ENCODE data around the gene LRFN3.

The LRFN3 gene

DNA sequence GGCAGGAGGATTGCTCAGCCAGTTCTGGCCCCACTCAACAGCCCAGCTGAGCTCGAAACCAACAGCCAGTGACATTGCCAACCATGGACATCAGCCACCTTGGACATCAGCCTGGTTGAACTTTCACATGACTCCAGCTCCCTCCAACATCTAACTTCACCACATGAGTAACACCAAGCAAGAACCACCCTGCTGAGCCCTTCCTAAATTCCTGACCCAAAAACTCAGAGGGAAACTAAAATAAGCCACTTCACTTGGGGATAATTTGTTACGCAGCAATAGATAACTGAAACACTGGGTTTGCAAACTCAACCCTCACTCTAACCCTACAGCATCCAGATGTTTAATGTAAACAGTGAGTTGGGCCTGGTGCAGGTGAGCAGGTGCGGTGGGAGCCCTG lies 10.7 kb upstream of the LRFN3 start:
- Histone ChIP-seq H3K9me3 (ENCODE audit: control insufficient read depth, low read length) (no peaks in the 10 kb centered on the region), H3K27ac (ENCODE audit: insufficient read depth, low read depth, low read length, poor library complexity, severe bottlenecking) (no peak overlapping the region)

GRCh38 chr19:35928507-35928906 lies 7.7 kb upstream of the LRFN3 start:
- no peak overlapping the region for H3K4me3 ChIP-seq (ENCODE audit: insufficient read depth, low read depth, low read length)
- H3K27ac ChIP-seq (ENCODE audit: insufficient read depth, low read depth, low read length, poor library complexity, severe bottlenecking) = no peak overlapping the region
- WGBS, 2 experiments = 90 to 94% methylated on average over 5 of the region's 5 CpGs
- H3K36me3 ChIP-seq (ENCODE audit: control insufficient read depth, insufficient read depth, low read length) = no peaks in the 10 kb centered on the region
- no peaks in the 10 kb centered on the region for H3K27me3 ChIP-seq (ENCODE audit: control insufficient read depth, insufficient read depth, low read length, poor library complexity, severe bottlenecking)
- no peaks in the 10 kb centered on the region for H3K9me3 ChIP-seq (ENCODE audit: control insufficient read depth, low read length)
- H3K4me1 ChIP-seq (ENCODE audit: control insufficient read depth, insufficient read depth, low read length) = peaks cover 6% of the 10 kb centered on the region

More for the DNA sequence above, 10.7 kb upstream of the LRFN3 start:
- Histone ChIP-seq H3K4me1 (ENCODE audit: control insufficient read depth, insufficient read depth, low read length) (no peaks in the 10 kb centered on the region), H3K4me3 (ENCODE audit: insufficient read depth, low read depth, low read length) (no peak overlapping the region), H3K36me3 (ENCODE audit: control insufficient read depth, insufficient read depth, low read length) (no peaks in the 10 kb centered on the region), H3K27me3 (ENCODE audit: control insufficient read depth, insufficient read depth, low read length, poor library complexity, severe bottlenecking) (no peaks in the 10 kb centered on the region)
- WGBS, 2 experiments = 91 to 97% methylated on average over 3 of the region's 3 CpGs

DNA sequence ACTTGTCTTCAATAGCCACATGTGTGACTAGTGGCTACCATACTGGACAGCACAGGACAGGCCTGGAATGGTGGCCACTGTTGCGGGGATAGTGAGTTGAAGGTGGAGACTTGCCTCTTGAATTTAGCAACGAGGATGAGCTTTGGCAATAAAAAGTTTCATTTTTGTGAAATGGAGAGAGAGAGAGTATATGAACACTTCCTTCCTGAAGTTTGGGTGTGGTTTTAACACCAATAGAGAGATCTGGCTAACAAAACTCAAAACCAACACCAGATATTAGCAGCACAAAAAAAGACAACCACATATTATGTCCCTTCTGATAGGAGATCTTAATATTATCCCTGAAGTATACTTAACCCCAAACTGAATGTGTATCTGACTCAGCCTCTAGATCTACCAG lies 6.3 kb upstream of the LRFN3 start:
- no peaks in the 10 kb centered on the region for H3K27me3 ChIP-seq (ENCODE audit: control insufficient read depth, insufficient read depth, low read length, poor library complexity, severe bottlenecking)
- no peaks in the 10 kb centered on the region for H3K9me3 ChIP-seq (ENCODE audit: control insufficient read depth, low read length)
- WGBS, 2 experiments = 97 to 98% methylated on average over 2 of the region's 2 CpGs
- H3K4me1 ChIP-seq (ENCODE audit: control insufficient read depth, insufficient read depth, low read length) = peaks cover 6% of the 10 kb centered on the region
- H3K27ac ChIP-seq (ENCODE audit: insufficient read depth, low read depth, low read length, poor library complexity, severe bottlenecking) = no peak overlapping the region
- no peaks in the 10 kb centered on the region for H3K36me3 ChIP-seq (ENCODE audit: control insufficient read depth, insufficient read depth, low read length)
- H3K4me3 ChIP-seq (ENCODE audit: insufficient read depth, low read depth, low read length) = no peak overlapping the region

DNA sequence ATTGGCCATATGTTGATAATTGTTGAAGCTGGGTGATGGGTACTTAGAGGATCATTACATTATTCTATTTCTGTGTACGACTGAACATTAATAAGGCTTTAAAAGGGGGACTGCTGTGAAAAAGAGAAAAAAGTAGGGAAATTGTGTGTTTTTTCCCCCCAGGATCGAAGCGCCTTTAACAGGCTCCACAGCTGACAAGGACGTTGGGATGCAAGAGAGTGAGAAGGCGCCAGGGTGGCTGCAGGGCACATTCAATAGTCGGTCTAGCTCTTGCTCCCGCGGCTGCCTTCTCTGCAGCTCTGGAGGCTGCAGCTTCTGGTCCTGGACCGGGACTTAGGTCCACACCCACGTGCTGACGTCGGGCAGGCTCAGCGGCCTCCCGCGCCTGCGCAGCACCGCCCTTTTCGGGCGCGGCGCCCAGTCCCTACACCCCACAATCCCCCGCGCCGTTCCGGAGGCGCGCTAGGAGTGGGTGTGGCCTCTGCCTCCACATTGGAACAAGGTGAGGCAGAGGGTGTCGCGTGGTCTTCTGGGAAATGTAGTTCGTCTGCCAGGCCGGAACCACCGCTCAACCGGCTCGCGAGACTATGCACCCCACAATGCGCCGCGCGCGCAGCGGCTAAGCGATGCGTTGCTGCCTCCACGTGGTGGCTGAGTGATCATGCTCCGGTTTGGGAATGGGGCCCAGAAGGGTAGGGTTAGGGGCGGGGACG lies 4.9 kb upstream of the LRFN3 start:
- Histone ChIP-seq H3K27ac (ENCODE audit: insufficient read depth, low read depth, low read length, poor library complexity, severe bottlenecking) (no peak overlapping the region), H3K9me3 (ENCODE audit: control insufficient read depth, low read length) (no peaks in the 10 kb centered on the region), H3K4me3 (ENCODE audit: insufficient read depth, low read depth, low read length) (peak overlapping the region; percentile 20), H3K4me1 (ENCODE audit: control insufficient read depth, insufficient read depth, low read length) (peaks cover 6% of the 10 kb centered on the region), H3K27me3 (ENCODE audit: control insufficient read depth, insufficient read depth, low read length, poor library complexity, severe bottlenecking) (no peaks in the 10 kb centered on the region), H3K36me3 (ENCODE audit: control insufficient read depth, insufficient read depth, low read length) (no peaks in the 10 kb centered on the region)
- 2% methylated on average over 47 of the region's 47 CpGs for WGBS, 2 experiments

DNA sequence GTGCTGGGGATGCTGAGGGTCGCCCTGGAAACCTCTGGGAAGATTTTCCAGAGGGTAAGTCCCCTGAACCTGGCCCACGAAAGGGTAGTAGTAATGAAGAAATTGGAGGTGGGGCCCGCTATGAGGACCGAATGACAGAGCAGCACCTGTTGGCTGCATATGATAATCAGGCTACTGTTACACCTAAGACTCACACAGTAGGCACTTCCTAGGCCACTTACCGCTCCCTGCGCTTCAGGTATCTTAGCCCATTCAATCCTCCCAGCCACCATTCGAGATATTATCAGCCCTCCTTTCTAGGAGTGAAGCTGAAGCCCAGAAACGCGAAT lies 4.3 kb upstream of the LRFN3 start:
- WGBS, 2 experiments = 8% methylated on average over 9 of the region's 9 CpGs
- Histone ChIP-seq H3K4me3 (ENCODE audit: insufficient read depth, low read depth, low read length) (peak overlapping the region; percentile 1), H3K9me3 (ENCODE audit: control insufficient read depth, low read length) (no peaks in the 10 kb centered on the region), H3K27ac (ENCODE audit: insufficient read depth, low read depth, low read length, poor library complexity, severe bottlenecking) (no peak overlapping the region), H3K4me1 (ENCODE audit: control insufficient read depth, insufficient read depth, low read length) (peaks cover 6% of the 10 kb centered on the region), H3K27me3 (ENCODE audit: control insufficient read depth, insufficient read depth, low read length, poor library complexity, severe bottlenecking) (no peaks in the 10 kb centered on the region), H3K36me3 (ENCODE audit: control insufficient read depth, insufficient read depth, low read length) (no peaks in the 10 kb centered on the region)

DNA sequence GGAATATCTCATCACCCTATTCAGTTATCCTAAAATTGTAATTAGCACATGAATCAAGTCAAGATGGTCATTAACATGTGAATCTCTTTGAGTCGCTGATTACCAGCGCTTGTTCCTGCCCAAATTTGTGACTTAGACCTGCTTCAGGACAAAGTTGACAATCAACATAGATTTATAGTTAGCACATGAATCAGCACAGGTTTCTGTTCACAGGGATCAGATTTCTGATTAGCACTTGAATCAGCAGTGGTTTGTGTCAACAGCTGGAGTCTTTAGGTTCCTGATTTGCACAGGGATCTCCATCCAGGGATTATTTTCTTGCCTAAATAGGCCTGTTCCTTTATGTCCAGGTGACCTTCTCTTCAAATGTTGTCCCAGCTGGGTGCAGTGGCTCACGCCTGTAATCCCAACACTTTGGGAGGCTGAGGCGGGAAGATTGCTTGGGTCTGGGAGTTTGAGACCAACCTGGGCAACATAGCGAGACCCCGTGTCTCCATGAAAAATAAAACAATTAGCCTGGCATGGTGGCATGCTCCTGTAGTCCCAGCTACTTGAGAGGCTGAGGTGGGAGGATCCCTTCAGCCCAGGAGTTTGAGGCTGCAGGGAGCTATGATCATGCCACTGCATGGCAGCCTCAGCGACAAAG lies 3.8 kb upstream of the LRFN3 start:
- Histone ChIP-seq H3K27me3 (ENCODE audit: control insufficient read depth, insufficient read depth, low read length, poor library complexity, severe bottlenecking) (no peaks in the 10 kb centered on the region), H3K4me1 (ENCODE audit: control insufficient read depth, insufficient read depth, low read length) (peaks cover 6% of the 10 kb centered on the region), H3K27ac (ENCODE audit: insufficient read depth, low read depth, low read length, poor library complexity, severe bottlenecking) (no peak overlapping the region), H3K4me3 (ENCODE audit: insufficient read depth, low read depth, low read length) (no peak overlapping the region), H3K9me3 (ENCODE audit: control insufficient read depth, low read length) (no peaks in the 10 kb centered on the region), H3K36me3 (ENCODE audit: control insufficient read depth, insufficient read depth, low read length) (no peaks in the 10 kb centered on the region)
- WGBS, 2 experiments = 59 to 65% methylated on average over 7 of the region's 7 CpGs

- 30 to 34% methylated on average over 11 of the region's 11 CpGs for WGBS, 2 experiments
- peaks cover 4% of the 10 kb centered on the region for H3K4me1 ChIP-seq (ENCODE audit: control insufficient read depth, insufficient read depth, low read length)
- no peaks in the 10 kb centered on the region for H3K9me3 ChIP-seq (ENCODE audit: control insufficient read depth, low read length)
- peak overlapping the region; percentile 59 for H3K4me3 ChIP-seq (ENCODE audit: insufficient read depth, low read depth, low read length)
- peaks cover 9% of the 10 kb centered on the region for H3K36me3 ChIP-seq (ENCODE audit: control insufficient read depth, insufficient read depth, low read length)
- no peak overlapping the region for H3K27ac ChIP-seq (ENCODE audit: insufficient read depth, low read depth, low read length, poor library complexity, severe bottlenecking)
- no peaks in the 10 kb centered on the region for H3K27me3 ChIP-seq (ENCODE audit: control insufficient read depth, insufficient read depth, low read length, poor library complexity, severe bottlenecking)
Observed at GRCh38 chr19:35936738-35937268, 629 bp downstream of the LRFN3 start.

- Histone ChIP-seq H3K27ac (ENCODE audit: insufficient read depth, low read depth, low read length, poor library complexity, severe bottlenecking) (no peak overlapping the region), H3K4me1 (ENCODE audit: control insufficient read depth, insufficient read depth, low read length) (peaks cover 4% of the 10 kb centered on the region), H3K9me3 (ENCODE audit: control insufficient read depth, low read length) (no peaks in the 10 kb centered on the region), H3K36me3 (ENCODE audit: control insufficient read depth, insufficient read depth, low read length) (peaks cover 9% of the 10 kb centered on the region), H3K27me3 (ENCODE audit: control insufficient read depth, insufficient read depth, low read length, poor library complexity, severe bottlenecking) (no peaks in the 10 kb centered on the region), H3K4me3 (ENCODE audit: insufficient read depth, low read depth, low read length) (peak overlapping the region; percentile 59)
- 75 to 81% methylated on average over 14 of the region's 14 CpGs for WGBS, 2 experiments
Observed at GRCh38 chr19:35937345-35938281, 1.4 kb downstream of the LRFN3 start.

- Histone ChIP-seq H3K4me1 (ENCODE audit: control insufficient read depth, insufficient read depth, low read length) (peaks cover 4% of the 10 kb centered on the region), H3K27ac (ENCODE audit: insufficient read depth, low read depth, low read length, poor library complexity, severe bottlenecking) (no peak overlapping the region), H3K4me3 (ENCODE audit: insufficient read depth, low read depth, low read length) (peak overlapping the region; percentile 59), H3K9me3 (ENCODE audit: control insufficient read depth, low read length) (no peaks in the 10 kb centered on the region), H3K27me3 (ENCODE audit: control insufficient read depth, insufficient read depth, low read length, poor library complexity, severe bottlenecking) (no peaks in the 10 kb centered on the region), H3K36me3 (ENCODE audit: control insufficient read depth, insufficient read depth, low read length) (peaks cover 9% of the 10 kb centered on the region)
- WGBS, 2 experiments = 88 to 90% methylated on average over 13 of the region's 13 CpGs
Observed at GRCh38 chr19:35938282-35939224, 2.4 kb downstream of the LRFN3 start.
